HG03342 (cell line): Measurements from ENCODE around the gene FDPS.

ENCODE experiments used
- ATAC-seq: cut with Tn5 transposase; IDR thresholded peaks from one replicate; pipeline ENCODE4 v1.9.1; 2021; ENCODE audit warnings: mild to moderate bottlenecking, moderate library complexity; ENCODE audit not compliant: unreplicated experiment

FDPS gene

DNA sequence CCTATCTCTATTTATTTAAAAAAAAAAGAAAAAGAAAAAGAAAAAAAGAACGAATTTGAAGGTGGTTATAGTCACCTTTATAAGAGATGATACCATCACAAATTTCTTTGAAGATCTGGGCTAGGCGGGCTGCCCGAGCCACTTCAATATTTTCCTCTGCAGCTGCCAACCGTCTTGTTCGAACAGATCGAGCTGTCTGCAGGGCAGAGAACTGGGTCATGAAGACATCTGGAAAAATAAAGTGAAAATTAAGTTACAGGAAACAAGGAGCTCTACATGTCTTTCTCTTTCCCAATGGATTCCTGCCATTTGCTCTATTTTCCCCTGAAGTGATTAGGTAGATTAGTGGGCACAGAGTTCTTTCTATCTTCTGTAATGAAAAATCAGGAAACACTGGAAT is 44.0 kb downstream of the FDPS start:
- ATAC-seq: no peak

DNA sequence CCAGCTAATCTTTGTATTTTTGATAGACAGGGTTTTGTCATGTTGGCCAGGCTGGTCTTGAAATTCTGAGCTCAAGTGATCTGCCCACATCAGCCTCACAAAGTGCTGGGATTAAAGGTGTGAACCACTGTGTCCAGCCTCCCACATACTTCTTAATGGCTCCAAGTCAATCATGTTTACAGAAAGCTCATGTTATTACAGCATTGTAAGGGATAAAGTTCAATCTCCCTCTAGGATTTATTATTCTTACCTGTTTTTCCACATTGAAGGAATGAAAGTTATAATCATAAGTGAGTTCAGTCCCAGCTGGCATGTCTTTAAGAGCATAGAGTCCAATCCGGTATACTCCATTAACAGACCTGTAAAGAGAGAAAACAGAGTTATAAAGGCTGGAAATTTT is 51.4 kb downstream of the FDPS start:
- no peak for ATAC-seq
